ENCODE results near the gene DHH.
"Not testable (repeated sequence)": the region's sequence is repeated elsewhere in the genome, so short reads cannot be mapped to it uniquely, and the experiment has no call there.

The DHH gene

DNA sequence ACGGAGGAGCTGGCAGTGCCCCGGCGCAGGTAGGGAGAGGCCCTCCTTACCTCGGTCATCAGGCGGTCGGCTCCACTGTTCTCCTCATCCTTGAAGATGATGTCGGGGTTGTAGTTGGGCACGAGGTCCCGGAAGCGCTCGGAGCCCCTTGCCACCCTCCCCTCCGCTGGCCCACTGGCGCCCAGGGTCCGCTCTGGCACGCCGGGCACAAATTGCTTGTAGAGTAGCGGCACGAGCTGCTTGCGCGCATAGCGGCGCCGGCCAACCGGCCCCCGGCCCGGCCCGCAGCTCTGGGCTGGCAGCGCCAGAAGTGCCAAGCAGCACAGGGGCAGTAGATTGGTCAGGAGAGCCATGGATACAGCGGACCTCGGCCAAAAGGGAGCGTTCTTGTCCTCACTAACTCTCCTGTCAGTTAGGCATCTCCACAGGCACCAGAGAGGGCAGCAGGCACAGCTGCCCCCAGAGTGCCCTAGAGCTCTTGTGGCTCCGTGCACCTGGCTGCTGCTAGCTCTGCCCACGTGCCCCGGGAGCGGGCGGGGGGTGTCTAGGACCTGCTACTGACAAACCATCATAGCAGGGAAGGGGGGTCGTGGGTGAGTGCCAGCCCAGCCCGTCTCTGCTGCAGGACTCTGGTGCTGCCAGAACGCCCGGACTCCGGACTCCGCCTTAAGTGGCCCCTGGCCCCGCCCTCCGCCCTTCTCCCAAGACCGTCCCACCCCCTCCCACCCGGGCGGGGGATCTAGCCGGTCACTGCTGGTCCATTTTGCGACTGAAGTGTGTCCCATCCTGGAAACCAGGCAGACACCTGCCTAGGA is at the start of gene DHH:
Gene DHH (minus strand): TSS at position 642 of the 815 bp plus-strand sequence. CDS start 289 bp downstream, at position 353.
- DNase-seq: peak in 1 of 2 experiments; percentile 10

DNA sequence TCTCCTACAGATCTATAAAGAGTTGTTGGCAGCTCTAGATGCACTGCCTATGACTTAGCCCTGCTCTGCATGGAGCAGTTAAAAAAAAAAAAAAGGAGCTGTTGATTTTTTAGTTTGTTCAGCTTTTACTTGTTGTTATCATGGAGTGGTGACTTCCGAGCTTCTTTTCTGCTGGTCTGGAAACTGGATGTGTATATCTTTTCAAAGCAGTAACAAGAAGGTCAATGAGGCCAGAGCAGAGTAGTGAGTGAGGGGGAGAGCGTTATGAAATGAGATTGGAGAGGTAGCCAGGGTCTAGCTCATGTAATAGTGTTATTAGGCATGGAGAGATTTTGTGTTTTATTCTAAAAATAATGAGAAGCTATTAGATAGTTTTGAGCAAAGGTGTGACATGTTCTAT is 49.8 kb upstream of the DHH start:
- no peak for DNase-seq

DNA sequence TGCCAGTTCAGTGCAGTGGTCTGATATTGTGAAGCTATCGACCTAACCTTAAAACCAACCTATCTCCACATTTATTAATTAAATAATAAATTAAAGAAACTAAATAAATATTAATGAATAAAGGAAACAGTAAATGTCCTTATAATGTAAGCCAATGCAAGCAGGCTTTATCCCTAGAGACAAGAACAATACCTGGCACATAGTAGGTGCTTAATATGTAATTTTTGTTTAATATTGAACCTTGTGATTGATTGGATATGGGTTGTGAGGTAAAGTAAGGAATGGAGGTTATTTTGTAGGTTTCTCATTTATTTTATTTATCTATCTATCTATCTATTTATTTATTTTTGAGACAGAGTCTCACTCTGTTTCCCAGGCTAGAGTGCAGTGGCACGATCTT is 44.4 kb upstream of the DHH start:
- DNase-seq: no peak

GRCh38 chr12:49138587-49138986 is 44.0 kb upstream of the DHH start:
- DNase-seq: no peak

DNA sequence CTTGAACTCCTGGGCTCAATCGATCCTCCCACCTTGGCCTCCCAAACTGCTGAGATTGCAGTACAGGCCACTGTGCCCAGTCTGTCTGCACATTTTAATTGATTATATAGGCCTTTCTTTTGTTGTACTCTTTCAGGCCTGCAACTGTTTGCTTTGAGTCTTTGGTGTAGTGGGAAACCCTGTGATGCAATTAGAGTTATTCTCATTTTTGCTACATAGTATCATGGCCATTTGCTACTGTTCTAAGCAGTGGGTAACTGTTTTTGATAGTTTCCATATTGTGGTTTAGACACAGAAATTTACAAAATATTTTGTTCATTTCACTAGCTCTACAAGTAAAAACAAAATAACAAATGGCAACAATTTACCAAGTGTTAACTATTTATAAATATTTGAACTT is 42.9 kb upstream of the DHH start:
- no peak for DNase-seq

- DNase-seq: not testable (repeated sequence)
Measured at GRCh38 chr12:49136997-49137396, 42.4 kb upstream of the DHH start.

DNA sequence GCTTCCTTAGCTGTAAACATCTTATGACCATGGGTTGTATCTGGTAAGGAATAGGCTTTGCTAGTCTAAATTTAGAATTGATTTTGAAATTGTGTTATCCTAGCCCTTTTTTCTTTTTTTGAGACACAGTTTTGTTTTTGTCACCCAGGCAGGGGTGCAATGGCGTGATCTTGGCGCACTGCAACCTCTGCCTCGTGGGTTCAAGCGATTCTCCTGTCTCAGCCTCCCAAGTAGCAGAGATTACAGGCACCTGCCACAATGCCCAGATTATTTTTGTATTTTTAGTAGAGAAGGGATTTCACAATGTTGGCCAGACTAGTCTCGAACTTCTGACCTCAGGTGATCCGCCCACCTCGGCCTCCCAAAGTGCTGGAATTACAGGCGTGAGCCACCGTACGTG is 39.0 kb upstream of the DHH start:
- no peak for DNase-seq

DNA sequence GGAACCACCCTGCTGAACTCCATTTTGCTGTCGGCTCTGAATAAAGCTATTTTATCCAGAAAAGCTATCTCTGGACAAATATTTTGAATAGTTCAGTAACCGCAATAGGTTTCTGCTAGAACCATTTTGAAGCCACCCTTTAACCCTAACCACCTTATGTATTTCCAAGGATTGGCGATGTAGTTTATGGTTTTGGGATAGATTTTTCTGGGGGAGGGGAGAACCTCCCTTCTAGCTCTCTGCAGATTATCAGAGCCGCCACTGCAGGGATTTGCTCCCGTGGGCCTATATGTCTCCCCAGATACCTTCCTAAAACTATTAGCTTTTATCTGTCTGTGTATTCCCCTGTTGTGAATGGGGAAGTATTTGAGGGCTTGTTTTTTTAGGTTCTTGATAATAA is 38.4 kb upstream of the DHH start:
- no peak for DNase-seq

- peak in 1 of 2 experiments; percentile 27 for DNase-seq
Measured at GRCh38 chr12:49131894-49132461, 37.4 kb upstream of the DHH start.

GRCh38 chr12:49131051-49131893 is 36.7 kb upstream of the DHH start, which contains the start of gene TUBA1B:
Gene TUBA1B, minus strand, starts transcription at chr12:49131395. Its CDS starts 95 bp downstream, at chr12:49131300.
- peak; percentile 90 to 91 for DNase-seq

- peak; percentile 90 to 93 for DNase-seq
Measured at GRCh38 chr12:49130151-49131050, 35.8 kb upstream of the DHH start.

DNA sequence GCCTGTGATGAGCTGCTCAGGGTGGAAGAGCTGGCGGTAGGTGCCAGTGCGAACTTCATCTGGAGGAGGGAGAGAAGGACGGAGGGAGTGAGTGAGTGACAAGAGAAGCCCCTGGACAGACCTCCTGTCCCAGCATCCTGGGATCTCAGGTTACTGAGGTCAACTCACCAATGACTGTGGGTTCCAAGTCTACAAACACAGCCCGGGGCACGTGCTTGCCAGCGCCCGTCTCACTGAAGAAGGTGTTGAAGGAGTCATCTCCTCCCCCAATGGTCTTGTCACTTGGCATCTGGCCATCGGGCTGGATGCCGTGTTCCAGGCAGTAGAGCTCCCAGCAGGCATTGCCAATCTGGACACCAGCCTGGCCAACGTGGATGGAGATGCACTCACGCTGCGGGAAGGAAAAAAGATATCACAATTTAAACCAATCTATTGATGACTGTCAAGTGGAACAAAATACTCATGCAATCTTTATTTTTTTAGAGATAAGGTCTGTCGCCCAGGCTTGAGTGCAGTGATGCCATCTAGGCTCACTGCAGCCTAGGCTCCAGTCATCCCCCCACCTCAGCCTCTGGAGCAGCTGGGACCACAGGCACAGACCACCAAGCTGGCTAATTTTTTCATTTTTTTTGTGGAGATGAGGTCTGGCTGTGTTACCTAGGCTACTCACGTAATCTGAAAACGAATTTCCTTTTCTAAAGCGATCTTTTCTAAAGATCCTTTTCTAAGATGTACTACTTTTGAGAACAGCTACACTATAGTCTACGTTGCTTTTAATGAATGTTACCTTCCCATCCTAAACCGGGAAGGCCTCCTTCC is 34.9 kb upstream of the DHH start:
- peak in 1 of 2 experiments; percentile 14 for DNase-seq

DNA sequence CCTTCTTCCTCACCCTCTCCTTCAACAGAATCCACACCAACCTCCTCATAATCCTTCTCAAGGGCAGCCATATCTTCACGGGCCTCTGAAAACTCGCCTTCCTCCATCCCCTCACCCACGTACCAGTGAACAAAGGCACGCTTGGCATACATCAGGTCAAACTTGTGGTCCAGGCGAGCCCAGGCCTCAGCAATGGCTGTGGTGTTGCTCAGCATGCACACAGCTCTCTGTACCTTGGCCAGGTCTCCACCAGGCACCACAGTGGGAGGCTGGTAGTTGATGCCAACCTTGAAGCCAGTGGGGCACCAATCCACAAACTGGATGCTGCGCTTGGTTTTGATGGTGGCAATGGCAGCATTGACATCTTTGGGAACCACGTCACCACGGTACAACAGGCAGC is 33.4 kb upstream of the DHH start:
- DNase-seq: not testable (repeated sequence)

DNA sequence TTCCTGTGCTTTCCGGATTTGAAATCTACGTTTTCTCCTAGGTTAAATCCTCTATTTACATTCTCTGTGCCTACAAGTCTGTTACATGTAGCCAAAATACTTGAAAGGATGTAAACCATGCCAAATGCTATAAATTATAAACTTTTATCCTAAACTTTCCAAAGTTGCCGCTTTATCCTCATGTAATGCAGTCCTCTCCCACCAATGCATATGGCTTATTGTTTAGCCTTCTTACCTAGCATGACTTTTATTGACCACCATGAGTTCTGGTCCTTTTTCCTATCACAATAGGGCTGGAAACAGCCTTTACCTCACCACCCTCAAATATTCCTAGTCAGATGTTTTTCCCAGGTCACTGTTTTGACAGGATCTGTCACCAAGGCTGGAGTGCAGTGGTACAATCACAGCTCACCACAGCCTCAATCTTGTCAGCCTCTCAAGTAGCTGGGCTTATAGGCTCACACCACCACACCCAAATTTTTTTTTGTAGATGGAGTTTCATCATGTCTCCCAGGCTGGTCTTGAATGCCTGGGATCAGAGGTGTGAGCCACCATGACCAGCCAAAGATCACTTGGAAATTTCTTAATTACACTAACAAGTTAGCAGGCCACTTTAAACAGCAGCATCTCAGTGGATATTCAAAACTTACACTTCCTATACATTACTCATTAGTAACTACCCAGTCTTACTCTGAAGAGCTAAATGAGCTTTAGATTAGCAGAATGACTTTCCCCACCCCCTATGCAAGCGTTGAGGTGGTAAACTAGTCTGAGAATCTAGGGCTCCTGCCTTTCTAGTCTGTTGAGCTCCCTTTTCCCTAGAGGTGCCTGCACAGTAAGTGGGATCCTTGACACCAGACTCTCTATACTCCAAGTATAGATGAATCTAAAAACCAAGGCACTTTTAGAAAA is 32.5 kb upstream of the DHH start:
- DNase-seq: peak in 1 of 2 experiments; percentile 31

- no peak for DNase-seq
Measured at GRCh38 chr12:49121047-49121696, 26.6 kb upstream of the DHH start.

- DNase-seq: no peak
Measured at GRCh38 chr12:49111206-49111605, 16.6 kb upstream of the DHH start.

DNA sequence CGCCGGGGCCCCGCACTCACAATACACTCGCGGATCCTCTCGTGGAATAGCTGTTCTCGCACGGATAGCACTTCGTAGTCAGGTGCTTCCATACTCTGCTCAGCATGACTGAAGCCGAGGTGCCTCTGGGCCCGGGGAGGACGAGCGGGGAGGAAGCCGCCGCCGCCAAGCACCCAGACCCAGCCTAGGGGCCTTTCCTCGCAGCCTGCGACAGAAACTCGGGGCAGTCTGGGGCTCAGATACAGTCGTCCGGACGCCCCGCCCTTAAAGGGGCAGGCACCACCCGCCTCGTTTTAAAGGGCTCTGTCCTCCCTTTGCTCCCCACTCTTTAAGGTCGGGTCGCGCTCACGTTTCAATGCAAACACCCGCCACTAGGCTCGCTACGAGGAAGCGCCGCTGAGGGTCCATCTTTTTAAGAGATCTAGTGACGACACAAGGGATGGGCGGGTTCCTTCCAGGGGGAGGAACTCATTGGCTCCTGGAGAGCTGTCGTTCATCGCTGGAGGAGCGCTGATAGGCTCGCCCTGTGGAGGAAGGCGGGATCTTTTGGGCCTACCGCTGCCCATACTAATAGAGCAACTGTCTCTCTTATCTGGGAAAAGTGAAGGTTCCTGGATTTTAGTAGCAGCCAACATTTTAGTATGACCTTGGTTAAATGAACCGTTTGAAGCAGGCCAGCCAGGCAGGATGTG is 16.0 kb upstream of the DHH start, which contains the start of gene LMBR1L:
Gene LMBR1L (minus strand): TSS at position 384 of the 692 bp plus-strand sequence. CDS start 292 bp downstream, at position 92.
- peak; percentile 93 to 96 for DNase-seq

GRCh38 chr12:49109641-49110463 is 15.3 kb upstream of the DHH start:
- no peak for DNase-seq
